Medulla oblongata (tissue), 1 donor: ENCODE data around the gene MRPS6.
A peak's percentile ranks its signal among the peaks of the same experiment; 100 is the strongest.

ENCODE experiments used
- DNase-seq: peaks from one replicate; pipeline ENCODE4 v3.0.0-alpha.2; 2015; ENCODE audit errors: extremely low spot score

Gene MRPS6

DNA sequence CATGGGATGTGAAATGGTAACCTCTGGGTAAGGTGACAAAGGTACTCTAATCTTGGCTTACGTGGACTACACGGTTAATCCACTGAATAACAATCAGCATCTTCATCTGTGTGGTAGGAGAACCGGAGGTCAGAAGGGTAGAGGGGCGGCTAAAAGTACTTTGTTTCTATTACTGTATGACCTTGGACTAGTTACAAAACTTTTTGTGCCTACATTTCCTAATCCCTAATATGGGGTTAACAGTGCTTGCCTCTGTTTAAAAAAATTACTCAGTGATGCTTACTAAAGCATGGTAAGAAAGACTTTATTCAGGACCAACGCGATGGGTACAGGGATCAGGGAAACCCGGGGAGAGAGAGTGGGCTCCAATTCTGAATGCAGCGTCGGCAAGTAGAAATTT is 1.7 kb upstream of the MRPS6 start:
- DNase-seq = no peak

DNA sequence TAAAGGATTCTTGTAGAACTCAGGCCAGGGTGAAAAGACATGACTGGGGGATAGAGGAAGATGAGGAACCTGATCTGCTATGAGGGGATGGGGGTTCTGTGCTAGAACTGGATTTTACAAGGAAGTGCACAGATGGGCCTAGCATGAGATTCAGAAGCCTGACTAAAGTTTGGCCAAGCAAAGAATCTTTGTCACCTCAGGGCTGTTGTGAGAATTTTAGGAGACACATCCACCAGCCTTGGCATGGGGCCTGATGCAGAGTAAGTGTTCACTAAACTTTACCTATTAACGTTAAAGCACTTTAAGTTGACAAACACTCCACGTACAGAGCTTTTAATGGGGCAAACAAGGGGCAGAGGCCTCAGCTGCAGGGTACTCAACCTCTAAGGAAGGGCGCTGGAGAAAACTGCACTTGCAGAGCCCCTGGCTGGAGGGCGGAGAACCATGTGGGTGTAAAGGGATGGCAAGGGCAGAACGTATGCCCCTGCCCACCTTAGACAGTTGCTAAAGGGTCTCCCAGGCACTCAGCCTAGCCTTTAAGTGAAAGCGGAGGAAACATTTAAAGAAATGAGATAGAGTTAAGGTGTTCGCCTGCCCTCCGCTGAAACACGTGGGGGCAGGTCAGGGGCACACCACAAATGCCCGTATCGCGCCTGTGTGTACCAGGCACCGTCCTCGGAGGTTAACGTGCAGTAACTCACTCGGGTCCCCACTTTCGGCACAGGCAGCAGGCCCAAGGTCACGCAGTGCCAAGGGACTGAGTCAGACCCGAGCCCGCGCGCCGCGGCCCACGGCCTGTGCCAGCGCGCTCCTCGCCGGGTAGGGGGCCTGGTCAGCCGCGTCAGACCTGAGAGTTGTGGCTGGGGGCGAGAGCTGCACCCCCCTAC is 990 bp upstream of the MRPS6 start:
- peak; percentile 21 for DNase-seq

DNA sequence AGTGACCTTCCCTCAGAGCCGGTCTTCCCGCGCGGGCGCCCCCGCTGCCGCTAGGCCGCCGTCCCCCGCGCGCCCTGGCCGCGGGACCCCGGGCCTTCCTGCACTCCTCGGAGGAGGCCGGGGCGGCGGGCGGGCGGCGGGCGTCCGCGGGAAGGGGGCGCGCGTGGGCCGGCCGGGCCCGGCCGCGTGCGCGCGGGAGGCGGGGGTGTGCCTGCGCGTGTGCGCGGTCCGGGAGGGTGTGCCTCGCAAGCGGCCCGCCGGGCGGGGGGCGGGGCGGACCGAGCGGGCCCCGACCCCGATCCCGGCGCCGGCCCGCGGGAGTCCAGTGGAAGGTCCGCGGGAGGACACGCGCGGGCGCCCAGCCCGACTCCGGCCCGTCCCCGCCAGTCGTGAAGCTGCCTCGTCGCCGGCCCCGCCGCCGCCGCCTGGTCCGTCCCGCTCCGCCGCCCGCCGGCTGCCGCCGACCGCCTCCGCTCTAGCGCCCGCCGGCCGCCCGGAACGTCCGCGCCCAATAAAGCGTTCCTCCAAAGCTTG is 438 bp downstream of the MRPS6 start:
- peak; percentile 43 for DNase-seq

DNA sequence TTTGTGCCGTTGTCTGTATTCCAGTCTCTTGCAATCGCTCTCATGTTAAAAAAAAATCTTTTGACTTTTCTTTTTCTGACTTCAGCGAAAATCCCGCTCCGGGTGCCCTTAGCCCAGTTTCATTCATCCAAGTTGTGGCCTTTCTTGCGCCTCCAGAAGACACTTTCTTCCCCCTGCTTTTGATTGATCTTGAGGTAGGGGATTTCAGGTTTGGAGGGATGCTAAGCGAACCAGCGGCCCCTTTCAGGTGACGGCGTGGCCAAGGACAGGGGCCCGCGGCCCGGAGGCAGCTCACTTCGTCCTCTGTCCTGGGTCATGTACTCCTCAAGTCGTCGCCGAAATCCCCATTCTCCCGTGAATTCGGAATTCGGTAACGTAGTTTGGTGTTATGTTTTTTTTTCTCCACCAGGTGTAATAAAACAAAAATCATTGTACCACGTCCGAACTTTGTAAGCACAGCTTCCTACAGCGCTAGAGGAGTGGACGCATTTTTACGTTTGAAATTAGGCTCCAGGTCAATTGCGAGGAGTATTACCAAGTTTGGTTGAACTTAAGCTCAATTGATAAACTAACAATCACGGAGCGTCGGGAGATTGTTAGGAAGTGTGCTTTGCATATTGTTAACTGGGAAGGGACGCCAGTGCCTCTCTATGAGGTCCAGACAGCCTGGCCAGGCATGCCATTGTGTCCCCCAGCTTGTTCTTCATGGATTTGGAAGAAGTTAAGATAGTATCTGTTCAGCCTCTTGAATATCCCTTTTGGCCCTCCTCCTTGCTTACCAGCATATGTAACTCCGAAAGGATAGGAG is 1.1 kb downstream of the MRPS6 start:
- peak; percentile 35 for DNase-seq

DNA sequence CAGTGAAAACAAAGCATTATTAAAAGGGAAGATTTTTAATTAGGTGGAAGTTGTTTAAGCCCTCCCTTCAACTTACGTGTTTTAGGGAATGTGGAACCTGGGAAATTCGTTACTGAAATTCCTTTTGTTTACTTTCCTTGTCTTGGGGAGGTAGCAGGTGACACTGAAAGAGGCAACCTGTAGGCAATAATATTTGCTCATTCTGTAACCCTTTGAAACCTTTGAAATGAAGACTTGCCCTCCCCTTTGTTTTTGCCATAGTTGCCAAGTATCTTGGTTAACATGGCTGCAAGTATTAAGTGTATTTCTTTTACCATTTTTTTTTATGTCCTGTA is 1.7 kb downstream of the MRPS6 start:
- DNase-seq = no peak

DNA sequence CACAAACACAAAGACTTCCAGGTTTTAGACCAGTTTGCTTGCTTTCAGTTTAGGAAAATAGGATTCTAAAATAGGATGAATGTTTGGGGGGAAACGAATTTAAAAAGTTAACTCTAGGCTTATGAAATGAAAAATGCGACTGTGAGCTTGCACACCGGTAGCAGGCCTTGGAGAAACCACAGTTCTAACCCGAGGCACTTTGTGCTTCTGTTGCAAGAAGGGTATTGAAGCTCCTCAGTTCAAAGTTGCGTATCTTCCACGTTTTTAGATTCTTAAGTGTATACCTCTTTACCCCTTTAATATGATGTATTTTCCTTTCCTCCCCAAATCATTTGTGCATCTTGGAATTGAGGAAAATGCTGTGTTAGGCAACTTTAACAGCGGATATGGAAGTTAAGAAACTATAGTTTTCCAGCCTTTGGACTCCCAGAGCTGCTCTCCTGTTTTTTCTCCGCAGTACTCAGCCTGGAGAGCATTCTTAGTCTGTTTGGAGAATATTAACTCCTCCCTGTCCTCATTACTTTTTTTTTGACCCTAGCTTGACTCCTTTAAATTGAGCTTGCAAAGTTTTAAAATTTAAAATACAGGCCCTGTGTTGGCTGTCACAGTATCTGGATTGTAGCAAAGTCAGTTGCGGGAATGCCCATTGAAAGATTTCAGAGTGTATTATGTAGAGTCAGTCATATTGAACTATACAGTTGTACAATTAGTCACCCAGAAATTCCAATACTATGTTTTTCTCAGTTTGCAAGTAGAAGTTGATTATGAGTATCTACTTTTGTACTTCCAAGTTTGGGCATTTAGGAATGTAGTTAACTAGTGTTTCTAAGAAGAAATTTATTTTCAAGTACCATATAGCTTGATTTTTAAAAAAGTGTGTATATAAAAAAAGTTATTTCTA is 2.6 kb downstream of the MRPS6 start:
- DNase-seq = no peak

DNA sequence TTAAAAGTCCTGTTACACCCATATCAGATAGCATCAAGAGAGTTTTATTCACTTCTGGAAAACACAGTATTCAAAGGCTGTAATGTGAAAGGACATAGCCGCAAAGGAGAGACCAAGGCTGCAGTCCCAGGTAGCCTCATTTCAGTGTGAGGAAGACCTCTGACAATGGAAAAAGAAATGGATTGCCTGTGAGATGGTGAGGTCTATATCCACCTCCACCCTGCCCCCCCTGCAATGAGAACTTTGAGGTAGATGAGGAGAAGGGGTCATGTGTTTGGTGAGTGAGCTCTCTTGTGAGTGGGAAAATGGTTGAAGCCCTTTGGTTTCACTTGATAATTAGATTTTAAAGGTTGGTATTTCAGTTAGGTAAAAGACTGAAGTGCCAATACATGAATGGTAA is 3.5 kb downstream of the MRPS6 start:
- DNase-seq = no peak

DNA sequence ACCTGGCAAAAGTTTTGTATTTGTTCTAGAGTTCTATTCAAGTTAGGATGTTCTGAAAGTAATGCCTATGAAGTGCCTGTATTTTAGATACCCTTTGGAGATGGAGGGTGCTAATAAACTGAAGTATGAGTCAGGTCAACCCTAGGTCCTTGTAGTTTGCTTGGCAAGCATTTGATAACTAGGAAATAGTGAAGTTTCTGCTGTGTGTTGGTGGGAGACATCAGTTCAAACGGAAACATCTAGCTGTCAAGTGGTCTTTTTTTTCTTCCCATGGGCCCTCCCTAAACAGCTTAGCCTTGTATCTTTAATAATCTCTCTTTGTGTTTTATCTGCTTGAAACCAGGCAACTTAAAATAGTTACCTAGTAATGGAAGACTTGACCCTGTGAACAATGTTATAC is 4.5 kb downstream of the MRPS6 start:
- DNase-seq = no peak

DNA sequence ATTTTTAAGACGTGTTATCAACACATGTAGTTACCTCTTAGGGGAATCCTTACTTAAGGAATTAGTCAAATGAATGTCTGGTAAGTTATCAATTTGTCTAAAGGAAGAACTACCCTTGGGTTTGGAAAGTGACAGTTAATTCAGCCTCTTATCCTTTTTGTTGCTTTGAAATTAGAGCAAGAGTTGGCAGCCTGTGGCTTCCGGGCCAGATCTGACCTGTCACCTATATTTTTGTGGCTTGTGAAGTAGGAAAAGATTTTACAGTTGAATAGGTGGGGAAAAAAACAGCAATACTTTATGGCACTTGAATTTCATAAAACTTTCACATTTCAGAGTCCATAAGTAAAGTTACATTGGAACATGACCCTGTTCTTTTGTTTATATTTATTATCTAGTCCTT is 5.5 kb downstream of the MRPS6 start:
- DNase-seq = no peak

DNA sequence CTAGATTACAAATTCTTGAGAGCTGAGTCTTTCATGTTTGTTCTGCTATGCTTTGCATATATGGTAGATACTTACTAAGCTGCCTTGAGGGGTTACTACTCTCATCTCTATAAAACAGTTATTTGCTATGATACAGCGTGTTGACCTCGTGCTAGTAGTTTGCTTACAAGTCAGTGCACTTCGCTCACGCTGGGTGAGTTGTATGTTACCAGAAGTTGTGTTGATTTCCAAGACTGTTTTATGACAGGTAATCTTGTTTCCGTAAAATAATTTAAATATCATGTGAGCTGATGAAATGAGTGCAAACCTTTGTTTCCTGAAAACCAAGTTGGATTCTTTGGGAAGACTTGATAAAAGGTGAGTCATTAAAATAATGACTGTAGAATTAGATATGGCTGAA is 7.3 kb downstream of the MRPS6 start:
- DNase-seq = no peak

DNA sequence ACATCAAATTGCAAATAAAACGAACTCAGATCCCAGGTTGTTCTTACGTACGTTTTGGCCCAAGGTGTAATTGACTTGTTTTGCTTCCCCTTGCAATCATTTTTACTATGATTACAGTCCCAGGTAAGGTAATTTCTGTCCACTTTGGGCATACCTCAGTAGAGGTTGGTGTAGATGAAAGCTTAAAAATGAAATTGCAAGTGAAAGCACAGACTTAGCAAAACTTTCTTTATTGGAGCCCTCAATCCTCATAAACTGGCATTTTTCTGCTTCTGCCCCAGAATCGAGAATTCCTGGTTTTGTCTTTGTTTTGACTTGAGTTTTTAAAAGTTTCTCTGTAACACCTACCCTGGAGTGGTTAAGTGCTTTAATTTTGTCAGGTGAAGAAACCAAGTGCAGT is 9.4 kb downstream of the MRPS6 start:
- no peak for DNase-seq

DNA sequence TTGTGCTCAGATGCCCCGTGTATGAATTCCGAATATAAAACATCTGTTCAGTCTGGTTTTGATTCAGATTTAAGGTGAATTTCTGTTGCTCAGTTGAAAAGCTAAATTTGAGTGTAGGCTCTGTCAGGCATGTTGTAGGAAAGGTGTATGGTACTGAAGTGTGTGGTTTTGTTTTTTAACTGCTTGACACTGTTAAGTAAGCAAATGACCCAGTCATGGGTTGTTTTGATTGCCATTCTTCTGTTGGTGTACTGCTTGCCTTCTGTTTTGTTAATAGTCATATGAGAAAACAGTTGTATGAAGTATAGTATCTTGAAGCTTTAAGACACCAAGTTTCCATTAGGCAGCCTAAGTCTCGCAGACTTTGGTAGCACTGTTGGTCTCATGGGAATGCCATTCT is 10.0 kb downstream of the MRPS6 start:
- DNase-seq = no peak

DNA sequence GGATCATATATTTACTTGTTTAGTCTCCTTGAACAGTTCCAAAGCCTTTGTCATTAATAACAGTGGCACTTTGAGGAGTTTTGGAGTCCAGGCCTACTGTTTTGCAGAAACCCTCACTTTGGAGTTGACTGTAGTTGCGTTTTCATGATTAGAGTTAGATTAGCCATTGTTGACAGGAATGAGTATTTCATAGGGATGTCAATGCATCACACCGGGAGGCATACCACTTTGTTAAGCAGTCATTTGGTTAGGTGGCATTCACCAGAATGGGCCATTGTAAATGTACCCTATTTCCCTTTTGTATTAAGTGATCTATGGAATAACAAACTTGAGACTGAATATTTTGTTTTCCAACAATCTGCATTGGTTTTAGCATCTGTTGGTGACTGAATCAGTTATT is 11.8 kb downstream of the MRPS6 start:
- no peak for DNase-seq

DNA sequence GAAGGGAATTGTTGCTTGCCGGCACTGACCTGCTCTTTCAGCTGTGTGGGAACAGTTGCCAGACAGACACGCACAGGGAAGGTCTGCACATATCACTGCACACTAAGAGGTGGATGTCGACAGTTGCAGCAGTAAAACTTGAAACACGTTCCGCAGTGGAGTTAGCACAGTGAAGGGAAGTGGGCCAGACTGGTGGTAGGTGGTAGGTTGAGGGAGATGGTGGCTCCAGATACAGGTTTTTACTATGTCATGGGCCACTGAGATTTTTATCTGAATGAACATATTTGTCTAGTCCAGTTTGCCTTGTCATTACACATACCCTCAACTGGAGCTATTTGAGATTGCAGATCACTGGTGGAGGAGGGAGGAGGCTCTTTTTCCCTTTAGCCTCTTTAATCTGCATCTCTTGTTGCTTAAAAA is 13.5 kb downstream of the MRPS6 start:
- DNase-seq = no peak

DNA sequence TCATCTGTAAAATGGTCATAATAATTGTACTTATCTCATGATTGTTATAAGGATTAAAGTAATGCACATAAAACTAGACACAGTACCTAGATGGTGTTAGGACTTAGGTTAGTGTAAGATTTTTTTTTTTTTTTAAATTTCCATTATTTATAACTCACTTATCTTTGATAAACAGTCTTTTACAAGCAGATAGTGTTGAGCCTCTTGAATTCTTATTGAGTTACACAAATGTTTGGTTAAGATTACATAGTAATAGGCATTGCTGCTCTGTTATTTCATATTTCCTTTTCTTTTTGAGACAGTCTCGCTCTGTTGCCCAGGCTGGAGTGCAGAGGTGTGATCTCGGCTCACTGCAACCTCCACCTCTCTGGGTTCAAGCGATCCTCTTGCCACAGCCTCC is 15.4 kb downstream of the MRPS6 start:
- no peak for DNase-seq

DNA sequence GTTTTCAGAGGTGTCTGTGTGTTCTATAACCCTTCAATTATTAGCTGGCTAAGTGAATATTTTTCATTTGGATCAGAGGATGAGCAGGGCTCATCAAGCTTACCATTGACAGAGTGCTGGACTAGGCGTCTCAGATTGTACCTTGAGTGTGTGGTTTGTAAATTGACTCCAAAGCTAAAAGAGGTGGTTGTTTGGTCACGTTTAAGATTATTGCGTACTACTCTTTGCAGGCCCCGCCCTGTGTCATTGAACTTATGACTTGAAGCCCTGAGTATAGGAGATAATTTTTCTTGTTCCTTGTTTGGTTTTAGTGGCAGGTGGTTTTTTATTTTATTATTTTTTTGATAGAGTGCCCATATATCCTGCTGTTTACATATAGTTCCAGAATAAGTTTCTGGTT is 17.7 kb downstream of the MRPS6 start:
- DNase-seq = no peak

DNA sequence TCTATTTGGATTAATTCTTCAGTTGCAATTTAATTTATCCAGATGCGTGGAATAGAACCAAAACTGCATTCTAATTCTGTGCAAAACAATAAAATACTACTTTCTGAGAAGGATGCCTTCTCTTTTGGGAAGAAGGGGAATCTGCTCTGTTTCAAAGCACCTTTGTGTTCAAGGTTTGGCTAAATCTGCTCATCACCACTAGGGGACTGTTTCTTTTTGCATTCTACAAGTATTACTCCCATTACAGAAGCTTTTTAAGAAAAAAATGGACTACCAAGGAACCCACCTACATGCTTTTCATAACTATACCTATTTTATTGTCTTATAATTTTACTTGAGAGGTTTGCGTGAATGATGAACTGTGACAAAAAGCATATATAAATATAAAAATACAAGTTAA is 18.2 kb downstream of the MRPS6 start:
- no peak for DNase-seq

DNA sequence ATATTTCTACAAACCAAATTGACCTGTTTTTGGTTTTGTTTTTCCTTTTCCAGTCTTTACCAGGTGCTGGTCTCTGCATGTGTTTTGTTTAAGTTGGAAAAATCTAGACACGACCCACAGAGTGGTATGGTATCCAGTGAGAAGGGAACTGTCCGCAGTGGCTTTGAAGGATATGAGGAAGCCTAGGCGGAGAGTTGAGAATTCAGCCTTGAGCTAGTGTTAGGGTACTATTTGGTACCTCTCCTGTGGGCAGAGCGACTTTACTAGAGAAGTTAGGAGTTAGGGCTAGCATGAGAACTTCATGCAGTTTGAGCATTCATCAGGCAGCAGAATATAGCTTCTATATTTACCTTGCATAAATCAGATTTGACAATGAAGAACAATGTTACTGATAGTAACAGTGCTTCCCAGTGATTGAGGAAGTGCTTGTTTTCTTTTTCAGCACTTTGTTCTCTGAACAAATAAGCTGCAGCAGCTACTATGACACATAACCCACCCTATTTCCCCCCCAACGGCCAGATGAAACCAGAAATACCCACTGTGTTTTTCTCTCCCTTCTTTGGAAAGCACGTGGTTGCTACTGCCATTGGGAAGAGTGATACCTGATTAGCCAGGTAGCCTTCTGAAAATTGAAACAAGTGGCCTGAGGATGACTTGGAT is 19.0 kb downstream of the MRPS6 start:
- no peak for DNase-seq

DNA sequence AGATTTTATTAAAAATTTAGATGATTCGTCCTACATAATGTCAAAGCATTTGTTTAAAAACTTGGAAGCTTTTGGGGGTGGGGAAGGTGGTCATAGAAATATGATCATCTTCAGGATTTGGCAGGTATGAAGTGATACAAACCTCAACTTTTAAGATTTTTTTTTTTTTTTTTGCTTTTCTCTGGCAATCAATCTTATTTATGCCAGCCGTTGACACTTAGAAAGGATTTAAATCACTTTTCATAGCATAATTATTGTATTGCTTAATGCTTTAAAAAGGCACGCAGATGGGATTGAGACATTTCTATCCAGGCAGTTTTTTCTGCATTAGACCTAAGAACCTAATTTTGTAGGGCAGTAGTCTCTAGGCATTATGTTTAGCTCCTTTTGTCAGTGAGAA is 19.7 kb downstream of the MRPS6 start:
- no peak for DNase-seq

DNA sequence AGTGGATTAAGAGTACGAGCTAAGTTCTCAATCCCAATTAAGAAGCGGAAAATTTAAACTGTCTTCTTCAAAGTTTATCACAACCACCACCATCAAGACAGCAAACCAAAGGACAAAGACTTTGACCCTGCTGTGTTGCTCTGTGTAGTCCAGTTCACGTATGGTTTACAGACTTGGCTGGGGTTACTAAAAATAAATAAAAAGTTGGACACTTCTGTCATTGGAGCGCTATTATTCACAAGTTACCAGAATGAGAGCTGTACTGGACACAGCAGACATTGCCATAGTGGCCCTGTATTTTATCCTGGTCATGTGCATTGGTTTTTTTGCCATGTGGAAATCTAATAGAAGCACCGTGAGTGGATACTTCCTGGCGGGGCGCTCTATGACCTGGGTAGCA is 21.6 kb downstream of the MRPS6 start:
- DNase-seq = no peak

DNA sequence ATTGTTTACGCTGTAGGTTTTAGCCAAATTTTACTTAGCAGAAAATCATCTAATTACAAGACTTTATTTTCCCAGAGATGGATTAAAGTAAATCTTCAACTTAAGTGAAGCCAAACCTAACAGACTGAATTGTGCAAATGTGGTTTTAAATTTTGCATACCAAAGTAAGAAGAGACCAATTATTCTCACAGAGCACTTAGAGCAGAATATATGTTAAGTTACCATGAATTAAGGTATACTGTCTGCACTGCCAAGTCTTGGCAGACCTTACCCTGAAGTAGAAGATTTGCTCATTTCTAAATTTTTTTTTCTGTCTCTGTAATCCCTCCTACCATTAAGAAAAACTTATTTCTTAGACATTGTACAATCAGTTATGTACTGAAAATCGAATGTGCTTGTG is 24.1 kb downstream of the MRPS6 start:
- no peak for DNase-seq
